Ovary (tissue), 9 donors: ENCODE measurements around the gene COL25A1. TPM values are rescaled to one million over a fixed set of nuclear protein-coding genes. Genes with fewer than 3 reads are reported as not detected.

Experiments used
- DNase-seq, 5 donors: peaks; one replicate each; pipeline ENCODE4 v3.0.0-alpha.2; 2019 to 2020
- H3K27ac ChIP-seq, 2 donors: fragments of 200-600 bp; one replicate each; pipeline versions ENCODE4 v1.5.1 to v1.8.0; 2019 to 2022
- H3K27me3 ChIP-seq: fragments of 200-600 bp; one replicate; pipeline ENCODE4 v1.8.0; 2022
- H3K36me3 ChIP-seq: fragments of 200-600 bp; sonication (generic); one replicate; pipeline ENCODE4 v1.5.1; 2019
- H3K4me1 ChIP-seq: one replicate; pipeline ENCODE4 v1.8.1; 2013; ENCODE audit warnings: mild to moderate bottlenecking, moderate library complexity; ENCODE audit not compliant: insufficient read depth
- H3K4me3 ChIP-seq: fragments of 200-600 bp; sonication (generic); one replicate; pipeline ENCODE4 v1.5.1; 2017
- H3K9me3 ChIP-seq, 2 donors: fragments of 200-600 bp in 1 of 2; sonication (generic) in 1 of 2; one replicate each; pipeline versions ENCODE4 v1.5.1 to v1.8.1; 2013 to 2019; ENCODE audit warnings: mild to moderate bottlenecking in 1 of 2, moderate library complexity in 1 of 2
- EP300 ChIP-seq: sonication (generic); formaldehyde crosslinking; IDR thresholded peaks from one replicate; pipeline ENCODE4 v1.6.1; 2017; ENCODE audit warnings: antibody characterized with exemption
- POLR2A ChIP-seq: fragments of 450-650 bp; IDR thresholded peaks from one replicate; pipeline ENCODE4 v1.6.1; 2017; ENCODE audit warnings: antibody characterized with exemption, mild to moderate bottlenecking, moderate library complexity
- WGBS, 3 donors: extraction: QIAGEN DNeasy Blood & Tissue Kit in 1 of 3; methylation state at CpG; one replicate each; pipeline versions ENCODE4 v1.1.5 to v1.1.7; 2013 to 2017; 5-methylcytosine and 5-hydroxymethylcytosine counted together
- intact Hi-C, 4 donors: fragments of 100-400 bp; cut with DNase I; formaldehyde crosslinking; loops; one replicate each; pipeline versions ENCODE4 v1.11.0 to v1.15.1; 2022 to 2023
- polyA plus RNA-seq, 2 donors: library from polyadenylated mRNA; stranded (reverse); fragments of 200-250 nt in 1 of 2; fragments of 350-450 nt in 1 of 2; fragmentation: Illumina TruSeq in 1 of 2; extraction: RNeasy Lipid Tissue Mini Kit (QIAGEN cat#74804) in 1 of 2; gene quantifications; one replicate each; pipeline ENCODE4 v1.2.3, GENCODE V29; 2013 to 2014
- total RNA-seq, 7 donors: library from RNA; depleted of rRNA in 2 of 7; stranded (reverse); fragments of >200 nt in 2 of 7; fragmentation: NEBNext Ultra II Directional in 3 of 7; extraction: Animal tissue kit (Norgen Biotek cat#: 25700) in 3 of 7; gene quantifications; one replicate each; pipeline versions ENCODE4 v1.1.0 to v1.2.4, GENCODE V29; 2016 to 2023
- TF ChIP-seq, protein P1 (sequence below), 3 donors: fragments of 450-650 bp in 2 of 3; fragments of 200-600 bp in 1 of 3; IDR thresholded peaks; one replicate each; pipeline versions ENCODE4 v1.5.1 to v1.8.0; 2016 to 2022; ENCODE audit warnings: antibody characterized with exemption in 3 of 3, mild to moderate bottlenecking in 1 of 3
- donor health status: DM: no; HTN: no; CAD: no; lungs with moderate emphysema.
- donor health status: DM: no; HTN: no; CAD: no.
- donor health status: Bipolar disorder and iron deficiency.
- donor health status: DM: yes; HTN: yes; CAD: no.
- donor health status: DM: no; HTN: no; CAD: no.
- donor health status: DM: yes; HTN: yes; CAD: no.

The COL25A1 gene
- total and polyA plus RNA-seq, 9 donors = 0.25 to 3.2 (median 0.77) TPM

DNA sequence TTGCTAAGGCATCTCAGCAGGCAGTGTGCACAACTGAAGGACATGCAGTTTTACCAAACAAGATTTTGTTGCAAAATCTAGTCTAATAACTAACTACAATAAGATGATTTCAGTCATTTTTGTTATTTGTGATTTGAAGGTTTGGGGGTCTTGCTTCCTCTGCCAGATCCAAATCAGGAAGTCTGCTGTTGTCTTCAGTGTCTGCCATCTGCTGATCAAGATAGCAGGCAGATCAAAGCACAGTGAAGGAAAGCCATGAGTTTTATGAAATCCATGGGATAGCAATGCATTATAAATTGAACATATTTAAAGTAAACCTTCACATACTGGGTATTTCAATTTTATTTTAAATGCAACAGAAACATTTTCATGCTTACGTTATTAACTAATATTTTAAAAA lies 370.5 kb downstream of the COL25A1 start:
- TF ChIP-seq POLR2A = no peak
- no peak for TF ChIP-seq EP300
- TF ChIP-seq, protein P1, sequence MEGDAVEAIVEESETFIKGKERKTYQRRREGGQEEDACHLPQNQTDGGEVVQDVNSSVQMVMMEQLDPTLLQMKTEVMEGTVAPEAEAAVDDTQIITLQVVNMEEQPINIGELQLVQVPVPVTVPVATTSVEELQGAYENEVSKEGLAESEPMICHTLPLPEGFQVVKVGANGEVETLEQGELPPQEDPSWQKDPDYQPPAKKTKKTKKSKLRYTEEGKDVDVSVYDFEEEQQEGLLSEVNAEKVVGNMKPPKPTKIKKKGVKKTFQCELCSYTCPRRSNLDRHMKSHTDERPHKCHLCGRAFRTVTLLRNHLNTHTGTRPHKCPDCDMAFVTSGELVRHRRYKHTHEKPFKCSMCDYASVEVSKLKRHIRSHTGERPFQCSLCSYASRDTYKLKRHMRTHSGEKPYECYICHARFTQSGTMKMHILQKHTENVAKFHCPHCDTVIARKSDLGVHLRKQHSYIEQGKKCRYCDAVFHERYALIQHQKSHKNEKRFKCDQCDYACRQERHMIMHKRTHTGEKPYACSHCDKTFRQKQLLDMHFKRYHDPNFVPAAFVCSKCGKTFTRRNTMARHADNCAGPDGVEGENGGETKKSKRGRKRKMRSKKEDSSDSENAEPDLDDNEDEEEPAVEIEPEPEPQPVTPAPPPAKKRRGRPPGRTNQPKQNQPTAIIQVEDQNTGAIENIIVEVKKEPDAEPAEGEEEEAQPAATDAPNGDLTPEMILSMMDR (IDR thresholded peaks at IDR 0.05) = no peak
- no peak for DNase-seq
- H3K4me3 ChIP-seq = no peak overlapping the region
- H3K36me3 ChIP-seq = no peaks in the 10 kb centered on the region
- H3K9me3 ChIP-seq = no peaks in the 10 kb centered on the region
- WGBS, 3 donors = 95 to 97% (median 96%) methylated on average over 1 of the region's 1 CpG
- intact Hi-C loops = no loop called here
- H3K4me1 ChIP-seq = no peaks in the 10 kb centered on the region
- no peak overlapping the region for H3K27ac ChIP-seq
- no peaks in the 10 kb centered on the region for H3K27me3 ChIP-seq

DNA sequence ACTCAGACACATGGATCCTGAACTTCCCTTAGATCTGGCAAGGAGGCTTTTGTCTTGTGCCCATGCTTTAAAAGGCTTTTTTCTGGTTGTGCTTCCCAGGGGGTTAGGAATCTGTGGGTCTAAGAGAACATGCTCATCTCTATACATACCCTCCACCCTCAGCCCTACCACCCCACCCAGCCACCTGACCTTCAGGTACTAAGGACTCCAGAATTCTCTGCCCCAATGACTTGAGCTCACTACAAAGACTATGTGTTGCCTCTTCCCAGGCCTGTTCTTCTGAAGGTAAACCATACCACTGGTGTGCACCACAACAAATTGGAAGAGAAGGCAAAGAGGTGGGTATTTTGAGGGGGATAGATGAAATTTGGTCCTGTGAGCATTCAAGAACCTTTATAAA lies 372.3 kb downstream of the COL25A1 start:
- TF ChIP-seq EP300 = no peak
- TF ChIP-seq, protein P1 (IDR thresholded peaks at IDR 0.05) = no peak
- TF ChIP-seq POLR2A = no peak
- DNase-seq = no peak
- Histone ChIP-seq H3K4me3 (no peak overlapping the region), H3K4me1 (no peaks in the 10 kb centered on the region), H3K9me3 (no peaks in the 10 kb centered on the region), H3K27me3 (no peaks in the 10 kb centered on the region), H3K27ac (no peak overlapping the region), H3K36me3 (no peaks in the 10 kb centered on the region)
- intact Hi-C loops = no loop called here

DNA sequence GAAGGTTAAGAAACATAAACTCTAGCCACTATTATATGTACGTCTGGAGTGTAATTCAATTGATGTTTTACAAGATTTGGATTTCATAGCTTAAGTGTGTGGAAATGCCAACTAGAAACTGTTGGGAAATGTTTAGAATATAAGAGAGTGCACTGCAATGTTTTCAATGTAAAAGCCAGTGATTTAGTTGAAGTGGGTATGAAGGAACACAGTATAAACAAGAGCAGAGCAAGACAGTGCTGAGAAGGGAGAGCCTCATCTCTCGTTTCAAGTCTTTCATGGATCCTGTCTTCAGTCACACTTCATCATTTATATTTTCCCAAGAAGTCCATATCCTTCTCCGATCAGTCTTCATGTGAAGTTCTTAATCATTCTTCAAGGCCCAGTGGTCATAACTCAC lies 375.7 kb downstream of the COL25A1 start:
- intact Hi-C loops = no loop called here
- TF ChIP-seq POLR2A (no peak), EP300 (no peak)
- TF ChIP-seq, protein P1 (IDR thresholded peaks at IDR 0.05) = no peak
- no peak overlapping the region for H3K27ac ChIP-seq
- H3K27me3 ChIP-seq = no peaks in the 10 kb centered on the region
- 90 to 96% (median 92%) methylated on average over 3 of the region's 3 CpGs for WGBS, 3 donors
- no peaks in the 10 kb centered on the region for H3K4me1 ChIP-seq
- no peak overlapping the region for H3K4me3 ChIP-seq
- H3K36me3 ChIP-seq = no peaks in the 10 kb centered on the region
- no peak for DNase-seq
- no peaks in the 10 kb centered on the region for H3K9me3 ChIP-seq

DNA sequence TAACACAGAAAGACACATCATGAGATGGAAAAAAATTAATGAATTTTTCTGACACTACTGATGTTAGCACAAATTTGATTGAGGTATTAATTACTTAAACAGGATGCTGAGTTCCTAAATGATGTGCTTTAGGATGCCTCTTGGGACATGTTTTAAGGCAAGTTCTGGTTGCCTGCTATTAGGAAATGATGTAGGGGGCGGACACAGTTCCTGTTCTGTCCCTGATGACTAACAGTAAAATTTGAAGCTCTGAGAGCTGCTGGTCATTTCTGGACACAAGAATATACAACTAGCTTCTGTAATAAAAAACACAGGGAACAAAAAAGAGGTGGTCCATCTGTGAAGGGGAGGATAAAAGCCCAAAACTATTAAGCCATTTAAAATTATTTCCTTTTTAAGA lies 376.4 kb downstream of the COL25A1 start:
- DNase-seq = no peak
- no peaks in the 10 kb centered on the region for H3K9me3 ChIP-seq
- WGBS, 3 donors = 92 to 96% (median 95%) methylated on average over 1 of the region's 1 CpG
- H3K27ac ChIP-seq = no peak overlapping the region
- no peak overlapping the region for H3K4me3 ChIP-seq
- TF ChIP-seq EP300 (no peak), POLR2A (no peak)
- TF ChIP-seq, protein P1 (IDR thresholded peaks at IDR 0.05) = no peak
- no peaks in the 10 kb centered on the region for H3K4me1 ChIP-seq
- H3K36me3 ChIP-seq = no peaks in the 10 kb centered on the region
- H3K27me3 ChIP-seq = no peaks in the 10 kb centered on the region
- intact Hi-C loops = no loop called here

DNA sequence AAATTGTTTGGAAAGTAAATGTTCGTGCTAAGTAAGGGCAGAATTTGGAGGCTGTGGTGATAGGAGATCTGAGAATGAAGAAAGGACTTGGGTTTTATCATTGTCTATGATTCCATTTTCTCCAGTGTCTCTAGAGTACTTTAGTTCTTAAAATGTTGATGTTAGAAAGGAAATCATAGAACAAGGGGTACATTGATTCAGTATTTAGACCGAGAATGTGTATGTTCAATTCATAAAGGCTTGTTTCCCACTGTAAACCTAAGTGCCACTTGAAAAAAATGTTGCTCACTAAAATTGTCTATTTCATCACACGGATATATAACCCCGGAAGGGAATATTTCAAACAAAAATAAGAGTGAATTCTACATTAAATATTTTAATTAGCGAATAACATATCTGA lies 380.3 kb downstream of the COL25A1 start:
- WGBS, 3 donors = 93 to 96% (median 94%) methylated on average over 5 of the region's 5 CpGs

More for the DNA sequence above, 380.3 kb downstream of the COL25A1 start:
- TF ChIP-seq EP300 (no peak), POLR2A (no peak)
- TF ChIP-seq, protein P1 (IDR thresholded peaks at IDR 0.05) = no peak
- Histone ChIP-seq H3K36me3 (no peaks in the 10 kb centered on the region), H3K27me3 (no peaks in the 10 kb centered on the region), H3K4me3 (no peak overlapping the region), H3K9me3 (no peaks in the 10 kb centered on the region), H3K4me1 (peaks cover 2% of the 10 kb centered on the region), H3K27ac (no peak overlapping the region)
- no peak for DNase-seq
- intact Hi-C loops = no loop called here
